G401.6 (cell line): ENCODE measurements around the gene ADGRG6.

Experiments used
- FAIRE-seq: peaks from 2 replicates; lab custom pipeline; 2012; peaks lifted over from hg19 to GRCh38; lab: Jason Lieb, UNC

The ADGRG6 gene

GRCh38 chr6:142489722-142490610 is 188.2 kb downstream of the ADGRG6 start:
- FAIRE-seq = no peak
